H9 (cell line): Measurements from ENCODE around the gene OR2H1. TPM values are rescaled to one million over a fixed set of nuclear protein-coding genes. Genes with fewer than 3 reads are reported as not detected.

Source experiments
- DNase-seq: peaks from one replicate; pipeline ENCODE4 v3.0.0-alpha.2; 2017
- H2AFZ ChIP-seq: one replicate; pipeline ENCODE4 v1.6.1; 2013; ENCODE audit warnings: mild to moderate bottlenecking, low read length, control low read depth, moderate library complexity
- H2AK5ac ChIP-seq: 2 replicates; pipeline ENCODE4 v1.6.1; 2013; ENCODE audit warnings: low read length, control low read depth, mixed read lengths; ENCODE audit not compliant: insufficient read length
- H2BK120ac ChIP-seq: one replicate; pipeline ENCODE4 v1.6.1; 2013; ENCODE audit warnings: low read depth, mild to moderate bottlenecking, low read length, control low read depth, inconsistent platforms; ENCODE audit not compliant: poor library complexity, severe bottlenecking
- H2BK12ac ChIP-seq: 2 replicates; pipeline ENCODE4 v1.6.1; 2013; ENCODE audit warnings: low read length, control low read depth, mixed read lengths, low read depth; ENCODE audit not compliant: insufficient read length
- H2BK15ac ChIP-seq: 2 replicates; pipeline ENCODE4 v1.6.1; 2013; ENCODE audit warnings: low read depth, low read length, control low read depth
- H2BK20ac ChIP-seq: one replicate; pipeline ENCODE4 v1.6.1; 2013; ENCODE audit warnings: low read depth, mild to moderate bottlenecking, low read length, control low read depth, inconsistent platforms; ENCODE audit not compliant: poor library complexity, severe bottlenecking
- H2BK5ac ChIP-seq: 2 replicates; pipeline ENCODE4 v1.6.1; 2013; ENCODE audit warnings: low read length, control low read depth, mixed read lengths; ENCODE audit not compliant: insufficient read length
- H3K14ac ChIP-seq: 2 replicates; pipeline ENCODE4 v1.6.1; 2013; ENCODE audit warnings: low read length, control low read depth; ENCODE audit not compliant: insufficient read depth
- H3K18ac ChIP-seq: 2 replicates; pipeline ENCODE4 v1.6.1; 2013; ENCODE audit warnings: low read depth, mild to moderate bottlenecking, mixed read lengths, low read length, control low read depth; ENCODE audit not compliant: insufficient read length
- H3K23ac ChIP-seq: 2 replicates; pipeline ENCODE4 v1.6.1; 2013; ENCODE audit warnings: low read length, control low read depth, mixed read lengths, low read depth; ENCODE audit not compliant: insufficient read length
- H3K23me2 ChIP-seq: 2 replicates; pipeline ENCODE4 v1.6.1; 2013; ENCODE audit warnings: low read depth, mild to moderate bottlenecking, mixed read lengths, low read length, control low read depth; ENCODE audit not compliant: insufficient read length, poor library complexity, severe bottlenecking
- H3K27ac ChIP-seq: 2 replicates; pipeline ENCODE4 v1.5.1; 2013; ENCODE audit warnings: low read length, control low read depth, mixed read lengths, low read depth; ENCODE audit not compliant: insufficient read length
- H3K27me3 ChIP-seq: 2 replicates; pipeline ENCODE4 v1.6.1; 2013; ENCODE audit warnings: low read length, control low read depth, inconsistent platforms; ENCODE audit not compliant: insufficient read depth
- H3K4ac ChIP-seq: 2 replicates; pipeline ENCODE4 v1.6.1; 2013; ENCODE audit warnings: low read depth, mild to moderate bottlenecking, control low read depth, inconsistent platforms, low read length, moderate library complexity
- H3K4me1 ChIP-seq: 2 replicates; pipeline ENCODE4 v1.6.1; 2013; ENCODE audit warnings: low read length, control low read depth, inconsistent platforms; ENCODE audit not compliant: insufficient read depth
- H3K4me2 ChIP-seq: 2 replicates; pipeline ENCODE4 v1.6.1; 2013; ENCODE audit warnings: low read length, control low read depth, mixed read lengths; ENCODE audit not compliant: insufficient read length, insufficient read depth
- H3K56ac ChIP-seq: 2 replicates; pipeline ENCODE4 v1.6.1; 2013; ENCODE audit warnings: low read depth, mild to moderate bottlenecking, mixed read lengths, low read length, control low read depth; ENCODE audit not compliant: insufficient read length
- H3K79me1 ChIP-seq: 2 replicates; pipeline ENCODE4 v1.6.1; 2013; ENCODE audit warnings: low read depth, mild to moderate bottlenecking, moderate library complexity, low read length, control low read depth, inconsistent platforms; ENCODE audit not compliant: insufficient read depth, poor library complexity, severe bottlenecking
- H3K79me2 ChIP-seq: 2 replicates; pipeline ENCODE4 v1.6.1; 2013; ENCODE audit warnings: low read length, control low read depth, inconsistent platforms; ENCODE audit not compliant: insufficient read depth
- H3K9ac ChIP-seq: 2 replicates; pipeline ENCODE4 v1.6.1; 2013; ENCODE audit warnings: low read length, control low read depth, mixed read lengths; ENCODE audit not compliant: insufficient read length; ENCODE audit errors: extremely low read depth
- H3K9me3 ChIP-seq: one replicate; pipeline ENCODE4 v1.6.1; 2013; ENCODE audit warnings: low read depth, low read length, inconsistent platforms; ENCODE audit not compliant: control insufficient read depth
- H3T11ph ChIP-seq: one replicate; pipeline ENCODE4 v1.6.1; 2013; ENCODE audit warnings: mild to moderate bottlenecking, low read length, control low read depth, inconsistent platforms
- H4K20me1 ChIP-seq: one replicate; pipeline ENCODE4 v1.6.1; 2013; ENCODE audit not compliant: control insufficient read depth, insufficient read length, insufficient read depth
- H4K5ac ChIP-seq: 2 replicates; pipeline ENCODE4 v1.6.1; 2013; ENCODE audit warnings: low read depth, mild to moderate bottlenecking, mixed read lengths, low read length, control low read depth; ENCODE audit not compliant: insufficient read length
- H4K8ac ChIP-seq: replicated peaks from 2 replicates; pipeline ENCODE4 v1.6.1; 2013; ENCODE audit warnings: low read length, control low read depth, mixed read lengths, low read depth; ENCODE audit not compliant: insufficient read length
- H4K91ac ChIP-seq: 2 replicates; pipeline ENCODE4 v1.6.1; 2013; ENCODE audit warnings: low read depth, mild to moderate bottlenecking, moderate library complexity, mixed read lengths, low read length, control low read depth; ENCODE audit not compliant: insufficient read length
- H3K27ac Mint-ChIP-seq, 3 experiments: 2 replicates in 2 of 3; 3 replicates in 1 of 3; pipeline ENCODE4 v1.8.0; 2020 to 2021; ENCODE audit warnings: mixed read lengths in 3 of 3, mild to moderate bottlenecking in 1 of 3, moderate library complexity in 1 of 3
- H3K27me3 Mint-ChIP-seq: 2 replicates; pipeline ENCODE4 v1.8.0; 2021; ENCODE audit warnings: low read depth, mild to moderate bottlenecking, moderate library complexity, mixed read lengths
- H3K36me3 Mint-ChIP-seq, 3 experiments: 2 replicates in 2 of 3; 3 replicates in 1 of 3; pipeline ENCODE4 v1.8.0; 2020 to 2021; ENCODE audit warnings: low read depth in 3 of 3, mixed read lengths in 3 of 3; ENCODE audit not compliant: insufficient read depth in 1 of 3
- H3K4me1 Mint-ChIP-seq, 2 experiments: 2 replicates each; pipeline ENCODE4 v1.8.0; 2020; ENCODE audit warnings: mixed read lengths in 2 of 2
- H3K4me3 Mint-ChIP-seq, 2 experiments: 2 replicates in 1 of 2; 3 replicates in 1 of 2; pipeline ENCODE4 v1.8.0; 2020 to 2021; ENCODE audit warnings: mild to moderate bottlenecking in 2 of 2, mixed read lengths in 2 of 2, moderate library complexity in 1 of 2
- H3K9me3 Mint-ChIP-seq, 2 experiments: 2 replicates in 1 of 2; 3 replicates in 1 of 2; pipeline ENCODE4 v1.8.0; 2020; ENCODE audit warnings: mild to moderate bottlenecking in 2 of 2, mixed read lengths in 2 of 2, moderate library complexity in 1 of 2
- WGBS: extraction: QIAGEN DNeasy Blood & Tissue Kit; methylation state at CpG from one replicate; pipeline ENCODE4 v1.1.7; 2013; ENCODE audit warnings: missing lambda C conversion rate, low lambda C conversion rate, mixed read lengths; ENCODE audit not compliant: insufficient read length; ENCODE audit errors: extremely low coverage; 5-methylcytosine and 5-hydroxymethylcytosine counted together
- total RNA-seq: library from RNA; stranded (reverse); gene quantifications from 2 replicates; pipeline ENCODE4 v1.2.1, GENCODE V29; 2021
- TF ChIP-seq, protein P1 (sequence below): fragments of 200-600 bp; sonication (generic); conservative IDR thresholded peaks from 3 replicates; pipeline ENCODE4 v1.8.0; 2021; ENCODE audit warnings: antibody characterized with exemption, mild to moderate bottlenecking

Gene OR2H1
- total RNA-seq, 1 experiment from 2014 or later: not detected

DNA sequence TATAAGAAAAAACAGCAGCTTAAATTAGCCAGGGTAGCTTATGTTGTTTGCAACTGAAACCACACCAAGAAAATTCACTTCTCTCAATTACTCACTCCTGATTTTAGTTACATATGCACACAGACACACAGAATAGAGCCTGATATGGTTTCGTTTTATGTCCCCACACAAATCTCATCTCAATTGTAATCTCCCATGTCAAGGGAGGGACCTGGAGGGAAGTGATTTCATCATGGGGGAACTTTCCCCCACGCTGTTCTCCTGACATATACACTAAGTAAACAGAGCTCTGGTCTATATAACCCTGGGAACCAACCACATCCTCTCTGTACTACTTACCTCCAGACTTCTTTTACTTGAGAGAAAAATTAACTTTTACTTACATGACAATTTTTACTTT is 32.4 kb upstream of the OR2H1 start:
- H2BK15ac ChIP-seq: no peak overlapping the region

More for the DNA sequence above, 32.4 kb upstream of the OR2H1 start:
- H3K4me2 ChIP-seq: no peak overlapping the region
- H3K23ac ChIP-seq: no peak overlapping the region
- H3K79me1 ChIP-seq: no peaks in the 10 kb centered on the region
- no peaks in the 10 kb centered on the region for H3K9me3 ChIP-seq
- Mint-ChIP-seq H3K36me3 (no peaks in the 10 kb centered on the region), H3K4me1 (peaks cover 12 to 13% of the 10 kb centered on the region in 2 experiments), H3K9me3 (no peaks in the 10 kb centered on the region; a peak in 2 of 5 replicates), H3K27me3 (no peaks in the 10 kb centered on the region), H3K4me3 (no peak overlapping the region), H3K27ac (no peak overlapping the region; a peak in 1 of 7 replicates)
- no peaks in the 10 kb centered on the region for H4K20me1 ChIP-seq
- H2BK120ac ChIP-seq: no peak overlapping the region
- WGBS: no CpG with 5 or more reads among the region's 2 CpGs
- no peak overlapping the region for H2BK5ac ChIP-seq
- H4K5ac ChIP-seq: no peak overlapping the region
- no peak overlapping the region for H3K9ac ChIP-seq
- no peaks in the 10 kb centered on the region for H3K23me2 ChIP-seq
- DNase-seq: no peak
- TF ChIP-seq, protein P1, sequence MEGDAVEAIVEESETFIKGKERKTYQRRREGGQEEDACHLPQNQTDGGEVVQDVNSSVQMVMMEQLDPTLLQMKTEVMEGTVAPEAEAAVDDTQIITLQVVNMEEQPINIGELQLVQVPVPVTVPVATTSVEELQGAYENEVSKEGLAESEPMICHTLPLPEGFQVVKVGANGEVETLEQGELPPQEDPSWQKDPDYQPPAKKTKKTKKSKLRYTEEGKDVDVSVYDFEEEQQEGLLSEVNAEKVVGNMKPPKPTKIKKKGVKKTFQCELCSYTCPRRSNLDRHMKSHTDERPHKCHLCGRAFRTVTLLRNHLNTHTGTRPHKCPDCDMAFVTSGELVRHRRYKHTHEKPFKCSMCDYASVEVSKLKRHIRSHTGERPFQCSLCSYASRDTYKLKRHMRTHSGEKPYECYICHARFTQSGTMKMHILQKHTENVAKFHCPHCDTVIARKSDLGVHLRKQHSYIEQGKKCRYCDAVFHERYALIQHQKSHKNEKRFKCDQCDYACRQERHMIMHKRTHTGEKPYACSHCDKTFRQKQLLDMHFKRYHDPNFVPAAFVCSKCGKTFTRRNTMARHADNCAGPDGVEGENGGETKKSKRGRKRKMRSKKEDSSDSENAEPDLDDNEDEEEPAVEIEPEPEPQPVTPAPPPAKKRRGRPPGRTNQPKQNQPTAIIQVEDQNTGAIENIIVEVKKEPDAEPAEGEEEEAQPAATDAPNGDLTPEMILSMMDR: no peak
- no peak overlapping the region for H3K56ac ChIP-seq
- H3K4me1 ChIP-seq: peaks cover 3% of the 10 kb centered on the region; the same call in 1 of the 2 replicates
- no peak overlapping the region for H3K18ac ChIP-seq
- no peaks in the 10 kb centered on the region for H3K79me2 ChIP-seq
- H2AFZ ChIP-seq: no peak overlapping the region
- no peak overlapping the region for H2AK5ac ChIP-seq
- H2BK12ac ChIP-seq: no peak overlapping the region
- H2BK20ac ChIP-seq: no peak overlapping the region
- no peak overlapping the region for H4K91ac ChIP-seq
- H4K8ac ChIP-seq: no peak overlapping the region
- H3K27ac ChIP-seq: no peak overlapping the region
- no peak overlapping the region for H3K14ac ChIP-seq
- no peak overlapping the region for H3K4ac ChIP-seq
- no peak overlapping the region for H3T11ph ChIP-seq
- H3K27me3 ChIP-seq: no peaks in the 10 kb centered on the region
